B cell (primary cell): Measurements from ENCODE around the gene PLS3. TPM values are rescaled to one million over a fixed set of nuclear protein-coding genes. Genes with fewer than 3 reads are reported as not detected.

ENCODE experiments used
- ATAC-seq: fragments of 200-7000 bp; cut with Tn5 transposase; one replicate; pipeline ENCODE4 v1.10.0; 2021; ENCODE audit warnings: low read depth, mild to moderate bottlenecking, moderate number of reproducible peaks, moderate library complexity
- CTCF ChIA-PET: fragments of 350-600 bp; sonication (Branson Sonifier 250); formaldehyde crosslinking; loops from one replicate; lab custom pipeline; 2021; ENCODE audit warnings: antibody characterized with exemption, inconsistent platforms; lab: Charles Lee
- POLR2A ChIA-PET: fragments of 350-600 bp; sonication (Branson Sonifier 250); formaldehyde crosslinking; loops from one replicate; lab custom pipeline; 2021; ENCODE audit warnings: antibody characterized with exemption; lab: Charles Lee
- DNase-seq: peaks from one replicate; pipeline ENCODE4 v3.0.0; 2013
- H2AFZ ChIP-seq: 2 replicates; pipeline ENCODE4 v1.6.1; 2012; ENCODE audit warnings: mild to moderate bottlenecking, low read depth, low read length; ENCODE audit not compliant: insufficient read depth, poor library complexity, severe bottlenecking
- H3K27ac ChIP-seq, 2 donors: 1 replicate in 1 of 2; 2 replicates in 1 of 2; pipeline ENCODE4 v1.5.1; 2012 to 2013; ENCODE audit warnings: low read length in 2 of 2, mild to moderate bottlenecking in 2 of 2, moderate library complexity in 1 of 2
- H3K27me3 ChIP-seq, 4 experiments: fragments of 200-600 bp in 1 of 4; sonication (generic) in 1 of 4; replicated peaks in 1 of 4; 1 replicate in 2 of 4; 2 replicates in 2 of 4; pipeline versions ENCODE4 v1.6.1 to v1.7.0; 2013 to 2016; ENCODE audit warnings: low read length in 3 of 4, mild to moderate bottlenecking in 2 of 4, mixed read lengths in 1 of 4, moderate library complexity in 1 of 4; ENCODE audit not compliant: insufficient read depth in 4 of 4, control insufficient read depth in 3 of 4; ENCODE audit errors: control extremely low read depth in 1 of 4
- H3K36me3 ChIP-seq, 2 experiments: replicated peaks in 1 of 2; 1 replicate in 1 of 2; 2 replicates in 1 of 2; pipeline versions ENCODE4 v1.6.1 to v1.7.1; 2013; ENCODE audit warnings: low read length in 1 of 2; ENCODE audit not compliant: insufficient read depth in 2 of 2, control insufficient read depth in 1 of 2; ENCODE audit errors: control extremely low read depth in 1 of 2, extremely low read depth in 1 of 2
- H3K4me1 ChIP-seq, 2 donors: fragments of 200-600 bp in 1 of 2; sonication (generic) in 1 of 2; 1 replicate in 1 of 2; 2 replicates in 1 of 2; pipeline versions ENCODE4 v1.5.1 to v1.6.1; 2013 to 2017; ENCODE audit warnings: low read length in 2 of 2; ENCODE audit not compliant: control insufficient read depth in 2 of 2, insufficient read depth in 2 of 2
- H3K4me2 ChIP-seq: replicated peaks from 2 replicates; pipeline ENCODE3; 2012; ENCODE audit warnings: mild to moderate bottlenecking, low read depth, low read length; ENCODE audit not compliant: poor library complexity, severe bottlenecking
- H3K4me3 ChIP-seq, 5 experiments: fragments of 200-600 bp in 1 of 5; sonication (generic) in 1 of 5; 1 replicate in 3 of 5; 2 replicates in 2 of 5; pipeline versions ENCODE4 v1.5.1 to v1.7.0; 2011 to 2016; ENCODE audit warnings: low read length in 4 of 5, mild to moderate bottlenecking in 4 of 5, low read depth in 2 of 5, control low read depth in 1 of 5, moderate library complexity in 1 of 5; ENCODE audit not compliant: insufficient read depth in 1 of 5; ENCODE audit errors: control extremely low read depth in 1 of 5, extremely low read depth in 1 of 5
- H3K79me2 ChIP-seq: fragments of 200-600 bp; sonication (generic); one replicate; pipeline ENCODE4 v1.6.0; 2016; ENCODE audit warnings: low read length; ENCODE audit not compliant: control insufficient read depth, insufficient read depth
- H3K9ac ChIP-seq: fragments of 200-600 bp; sonication (generic); 2 replicates; pipeline ENCODE4 v1.6.1; 2017; ENCODE audit warnings: mild to moderate bottlenecking, low read length, moderate library complexity
- H3K9me3 ChIP-seq, 3 donors: one replicate each; pipeline versions ENCODE4 v1.6.1 to v1.7.1; 2013; ENCODE audit warnings: low read length in 2 of 3; ENCODE audit not compliant: control insufficient read depth in 2 of 3, insufficient read depth in 1 of 3; ENCODE audit errors: control extremely low read depth in 1 of 3
- H4K20me1 ChIP-seq: 2 replicates; pipeline ENCODE4 v1.6.0; 2012; ENCODE audit warnings: mild to moderate bottlenecking, low read length; ENCODE audit not compliant: insufficient read depth, control insufficient read depth, poor library complexity, severe bottlenecking
- H3K27ac Mint-ChIP-seq: one replicate; pipeline ENCODE4 v1.8.0; 2021; ENCODE audit warnings: mixed read lengths
- H3K27me3 Mint-ChIP-seq: one replicate; pipeline ENCODE4 v1.8.0; 2021; ENCODE audit warnings: mixed read lengths
- H3K4me1 Mint-ChIP-seq: one replicate; pipeline ENCODE4 v1.8.0; 2021; ENCODE audit warnings: mixed read lengths
- H3K4me3 Mint-ChIP-seq: one replicate; pipeline ENCODE4 v1.8.0; 2021; ENCODE audit warnings: mixed read lengths
- H3K9me3 Mint-ChIP-seq: one replicate; pipeline ENCODE4 v1.8.0; 2022; ENCODE audit warnings: mixed read lengths; ENCODE audit not compliant: insufficient read depth
- CTCF ChIP-seq: fragments of 200-600 bp; IDR thresholded peaks from one replicate; pipeline ENCODE4 v1.8.0; 2022; ENCODE audit warnings: antibody characterized with exemption, mild to moderate bottlenecking
- EZH2 ChIP-seq: IDR thresholded peaks from 2 replicates; pipeline ENCODE4 v1.6.1; 2012; ENCODE audit warnings: borderline replicate concordance, low read depth, mild to moderate bottlenecking, moderate library complexity, low read length; ENCODE audit not compliant: insufficient read depth, poor library complexity, severe bottlenecking
- WGBS: methylation state at CpG from one replicate; pipeline ENCODE4 v1.1.5; 2013; ENCODE audit warnings: missing lambda C conversion rate; ENCODE audit not compliant: insufficient coverage; 5-methylcytosine and 5-hydroxymethylcytosine counted together
- intact Hi-C: fragments of 100-400 bp; cut with micrococcal nuclease; formaldehyde crosslinking; loops from one replicate; pipeline ENCODE4 v1.10.0; 2022
- polyA plus RNA-seq: library from polyadenylated mRNA; depleted of rRNA; stranded (reverse); fragments of >200 nt; gene quantifications from 2 replicates; pipeline ENCODE4 v1.2.3, GENCODE V29; 2012
- total RNA-seq, 2 donors: library from RNA; stranded (reverse); fragments of 120-200 nt in 1 of 2; gene quantifications; 1 replicate in 1 of 2; 2 replicates in 1 of 2; pipeline versions ENCODE4 v1.2.3 to v1.2.4, GENCODE V29; 2013 to 2022

Gene PLS3
- total and polyA plus RNA-seq, 2 donors (not counting 1 experiment from before 2014, with no cell fraction given) = not detected

- ChIA-PET CTCF (no interaction called here), POLR2A (no interaction called here)
- Histone ChIP-seq H3K9me3 (no peaks in the 10 kb centered on the region), H3K79me2 (no peaks in the 10 kb centered on the region), H3K4me3 (no peak overlapping the region), H2AFZ (no peak overlapping the region), H3K36me3 (no peaks in the 10 kb centered on the region), H3K4me1 (no peaks in the 10 kb centered on the region), H4K20me1 (no peaks in the 10 kb centered on the region), H3K4me2 (no peak overlapping the region), H3K27ac (no peak overlapping the region), H3K27me3 (no peaks in the 10 kb centered on the region), H3K9ac (no peak overlapping the region)
- TF ChIP-seq CTCF = no peak
- TF ChIP-seq EZH2 = no peak
- Mint-ChIP-seq H3K27me3 (no peaks in the 10 kb centered on the region), H3K27ac (no peak overlapping the region), H3K4me1 (no peaks in the 10 kb centered on the region), H3K9me3 (no peaks in the 10 kb centered on the region), H3K4me3 (no peak overlapping the region)
- DNase-seq = no peak
- intact Hi-C loops = no loop called here
- no peak for ATAC-seq
- no CpG with 5 or more reads among the region's 1 CpG for WGBS
Measured at GRCh38 chrX:115521741-115522140, 39.2 kb upstream of the PLS3 start.

GRCh38 chrX:115522952-115523351 is 38.0 kb upstream of the PLS3 start:
- Mint-ChIP-seq H3K4me3 (no peak overlapping the region), H3K9me3 (no peaks in the 10 kb centered on the region), H3K27ac (no peak overlapping the region), H3K27me3 (no peaks in the 10 kb centered on the region), H3K4me1 (no peaks in the 10 kb centered on the region)
- Histone ChIP-seq H3K27me3 (no peaks in the 10 kb centered on the region), H3K4me1 (no peaks in the 10 kb centered on the region), H3K4me2 (no peak overlapping the region), H3K4me3 (no peak overlapping the region), H3K9ac (no peak overlapping the region), H3K9me3 (no peaks in the 10 kb centered on the region), H4K20me1 (no peaks in the 10 kb centered on the region), H2AFZ (no peak overlapping the region), H3K27ac (no peak overlapping the region), H3K36me3 (no peaks in the 10 kb centered on the region), H3K79me2 (no peaks in the 10 kb centered on the region)
- no peak for TF ChIP-seq EZH2
- POLR2A ChIA-PET = no interaction called here
- CTCF ChIA-PET = no interaction called here
- DNase-seq = no peak
- ATAC-seq = no peak
- intact Hi-C loops = no loop called here
